Loucy (cell line): ENCODE measurements around the gene CCDC92B.

Source experiments
- CTCF ChIP-seq: fragments of 200-600 bp; sonication (generic); conservative IDR thresholded peaks from 2 replicates; pipeline ENCODE4 v1.5.1; 2014; ENCODE audit warnings: mild to moderate bottlenecking, antibody characterized with exemption, low read length
- EZH2phosphoT487 ChIP-seq: fragments of 200-600 bp; IDR thresholded peaks from 2 replicates; pipeline ENCODE4 v1.6.1; 2018; ENCODE audit warnings: antibody characterized with exemption, mild to moderate bottlenecking, moderate library complexity, borderline replicate concordance

- no peak for TF ChIP-seq CTCF
- TF ChIP-seq EZH2phosphoT487, result no peak
These were observed 29.6 kb downstream of the CCDC92B start for GRCh38 chr17:2719861-2720260.
